GM12801 (cell line): Measurements from ENCODE around the gene FAM20C.

Experiments
- TF ChIP-seq, protein P1 (sequence below): IDR thresholded peaks from one replicate; pipeline ENCODE4 v1.5.1; 2011; ENCODE audit warnings: control low read depth; ENCODE audit not compliant: insufficient read length; ENCODE audit errors: extremely low read depth

FAM20C gene

DNA sequence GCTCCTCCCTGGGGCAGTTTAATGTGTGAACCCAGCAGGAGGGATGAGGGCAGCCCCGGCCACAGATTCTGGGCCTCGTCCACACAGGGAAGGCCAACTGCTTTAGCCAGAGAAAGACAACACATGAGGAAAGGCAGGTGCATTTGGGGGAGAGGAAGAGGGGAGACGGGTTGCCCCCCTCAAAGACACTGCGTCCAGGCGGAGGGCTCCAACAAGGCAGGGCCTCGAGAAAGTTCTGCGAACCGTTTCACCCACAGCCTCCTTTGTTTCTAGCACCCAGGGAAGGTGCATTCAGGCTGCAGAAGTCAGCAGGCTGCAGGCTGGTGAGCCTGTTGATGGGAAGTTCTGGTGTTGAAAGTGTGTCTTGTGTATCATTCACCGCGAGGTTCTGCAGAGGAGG is 107.7 kb downstream of the FAM20C start:
- TF ChIP-seq, protein P1, sequence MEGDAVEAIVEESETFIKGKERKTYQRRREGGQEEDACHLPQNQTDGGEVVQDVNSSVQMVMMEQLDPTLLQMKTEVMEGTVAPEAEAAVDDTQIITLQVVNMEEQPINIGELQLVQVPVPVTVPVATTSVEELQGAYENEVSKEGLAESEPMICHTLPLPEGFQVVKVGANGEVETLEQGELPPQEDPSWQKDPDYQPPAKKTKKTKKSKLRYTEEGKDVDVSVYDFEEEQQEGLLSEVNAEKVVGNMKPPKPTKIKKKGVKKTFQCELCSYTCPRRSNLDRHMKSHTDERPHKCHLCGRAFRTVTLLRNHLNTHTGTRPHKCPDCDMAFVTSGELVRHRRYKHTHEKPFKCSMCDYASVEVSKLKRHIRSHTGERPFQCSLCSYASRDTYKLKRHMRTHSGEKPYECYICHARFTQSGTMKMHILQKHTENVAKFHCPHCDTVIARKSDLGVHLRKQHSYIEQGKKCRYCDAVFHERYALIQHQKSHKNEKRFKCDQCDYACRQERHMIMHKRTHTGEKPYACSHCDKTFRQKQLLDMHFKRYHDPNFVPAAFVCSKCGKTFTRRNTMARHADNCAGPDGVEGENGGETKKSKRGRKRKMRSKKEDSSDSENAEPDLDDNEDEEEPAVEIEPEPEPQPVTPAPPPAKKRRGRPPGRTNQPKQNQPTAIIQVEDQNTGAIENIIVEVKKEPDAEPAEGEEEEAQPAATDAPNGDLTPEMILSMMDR = no peak

DNA sequence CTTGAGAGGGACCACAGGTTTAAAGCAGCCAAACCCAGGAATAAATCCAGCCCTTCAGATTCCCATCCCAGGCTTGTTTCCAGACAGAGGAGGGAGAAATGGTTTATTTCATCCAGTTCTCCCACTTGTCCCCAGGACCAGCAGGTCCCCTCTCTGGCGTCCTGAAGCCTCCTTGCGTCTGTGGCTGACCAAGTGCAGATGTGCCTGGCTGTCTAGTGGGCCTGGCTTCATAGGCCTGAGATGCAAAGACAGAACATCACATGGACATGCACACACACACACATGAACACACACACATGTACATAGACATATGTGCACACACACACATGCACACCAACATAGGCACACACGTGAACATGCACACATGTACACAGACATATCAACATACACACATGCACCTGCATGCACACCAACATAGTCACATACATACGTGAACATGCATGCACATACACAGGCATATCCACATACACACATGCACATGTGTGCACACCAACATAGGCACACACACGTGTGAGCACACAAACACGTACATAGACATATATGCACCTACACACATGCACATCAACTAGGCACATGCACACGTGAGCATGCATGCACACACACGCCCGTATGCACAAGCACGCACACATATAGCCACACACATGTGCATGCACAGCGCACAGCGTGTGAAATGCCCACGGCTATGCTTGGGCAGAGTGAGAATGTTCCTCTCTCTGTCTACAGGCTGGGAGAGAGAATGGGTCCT is 108.3 kb downstream of the FAM20C start:
- TF ChIP-seq, protein P1 = no peak

DNA sequence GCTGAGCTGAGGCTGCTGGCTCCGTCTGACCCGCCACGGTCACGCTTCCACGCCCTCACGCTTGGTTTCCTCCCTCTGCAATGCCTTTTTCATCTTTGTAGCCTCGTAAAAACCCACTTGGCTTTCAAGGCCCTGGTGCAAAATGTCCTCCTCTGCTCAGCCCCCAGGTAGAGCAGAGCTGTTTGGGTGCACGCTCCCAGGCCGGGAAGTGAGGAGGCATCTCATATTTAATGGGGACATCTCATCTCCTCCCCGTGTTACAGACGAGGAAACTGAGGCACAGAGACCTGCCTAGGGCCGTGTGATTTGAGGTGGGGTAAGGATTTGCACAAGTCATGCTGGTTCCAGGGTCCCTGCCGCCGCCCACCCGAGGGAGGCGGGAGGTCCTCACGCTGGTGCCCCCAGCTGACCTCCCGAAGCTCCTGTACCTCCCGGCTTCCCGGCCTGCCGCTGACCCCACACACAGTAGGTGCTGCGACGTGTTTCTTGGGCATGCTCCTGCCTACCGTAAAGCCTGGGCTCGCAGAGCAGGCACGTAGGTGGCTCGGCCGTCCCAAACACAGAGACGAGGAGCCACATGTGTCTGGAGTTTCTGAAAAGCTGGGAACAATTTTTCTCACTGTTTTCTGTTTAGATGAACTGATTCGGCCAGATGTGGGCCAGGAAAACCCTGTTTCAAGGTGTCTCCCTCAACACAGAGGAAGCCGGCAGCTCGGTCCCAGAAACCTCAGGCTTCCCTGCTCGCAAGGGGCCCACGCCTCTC is 109.1 kb downstream of the FAM20C start:
- TF ChIP-seq, protein P1 = no peak

DNA sequence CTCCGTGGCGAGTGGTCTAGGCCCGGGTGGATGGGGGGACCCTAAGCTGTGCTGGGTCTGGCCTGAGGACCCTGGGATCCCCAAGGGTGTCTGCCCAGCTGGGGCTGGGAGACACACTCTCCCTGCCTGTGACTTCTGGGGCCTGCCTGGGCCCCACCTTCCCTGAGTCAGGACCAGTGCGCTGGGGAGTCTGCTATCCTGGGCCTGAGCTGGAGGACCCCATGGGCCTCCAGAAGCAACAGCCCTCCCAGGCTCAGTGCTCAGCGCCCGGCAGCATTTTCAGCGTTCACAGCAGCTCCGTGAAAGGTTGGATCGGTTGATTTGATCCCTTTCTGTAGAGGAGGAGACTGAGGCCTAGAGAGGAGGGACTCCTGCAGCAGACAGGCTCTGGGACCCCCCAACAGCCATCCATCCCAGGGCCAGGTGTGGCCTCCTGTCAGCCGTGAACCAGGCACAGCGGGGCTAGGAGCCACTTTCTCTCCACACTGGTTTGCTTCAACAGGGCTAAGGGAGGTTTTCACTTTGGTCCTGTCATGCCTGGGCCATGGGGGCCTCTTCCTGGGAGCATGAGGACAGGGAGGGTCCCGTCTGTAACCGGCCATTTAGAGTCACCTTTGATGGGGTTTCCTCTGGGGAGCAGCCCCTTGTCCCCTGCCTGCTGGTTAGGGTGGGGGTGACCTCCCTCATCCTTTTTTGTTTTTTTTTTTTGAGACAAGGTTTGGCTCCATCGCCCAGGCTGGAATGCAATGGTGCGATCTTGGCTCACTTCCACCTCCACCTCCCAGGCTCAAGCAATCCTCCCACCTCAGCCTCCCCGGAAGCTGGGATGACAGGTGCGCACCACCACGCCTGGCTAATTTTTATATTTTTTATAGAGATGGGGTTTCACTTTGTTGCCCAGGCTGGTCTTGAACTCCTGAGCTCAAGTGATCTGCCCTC is 110.0 kb downstream of the FAM20C start:
- TF ChIP-seq, protein P1 = no peak

DNA sequence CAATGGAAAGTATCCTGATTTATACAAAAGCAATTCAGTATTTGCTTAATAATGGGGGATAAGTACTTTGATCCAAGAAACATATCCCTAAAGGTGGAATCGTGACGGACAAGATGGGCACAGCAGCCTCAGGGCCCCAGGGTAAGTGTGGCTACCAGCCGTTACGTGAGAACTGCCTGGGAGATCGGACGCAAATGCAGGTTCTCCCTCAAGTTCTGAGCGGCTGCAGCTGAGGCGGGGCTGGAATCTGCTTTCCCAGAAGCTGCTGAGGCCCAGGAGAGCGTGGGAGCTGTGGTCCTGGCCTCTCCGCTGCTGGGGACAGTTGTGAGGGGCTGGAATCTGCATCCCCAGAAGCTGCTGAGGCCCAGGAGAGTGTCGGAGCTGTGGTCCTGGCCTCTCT is 111.1 kb downstream of the FAM20C start:
- TF ChIP-seq, protein P1 = no peak

DNA sequence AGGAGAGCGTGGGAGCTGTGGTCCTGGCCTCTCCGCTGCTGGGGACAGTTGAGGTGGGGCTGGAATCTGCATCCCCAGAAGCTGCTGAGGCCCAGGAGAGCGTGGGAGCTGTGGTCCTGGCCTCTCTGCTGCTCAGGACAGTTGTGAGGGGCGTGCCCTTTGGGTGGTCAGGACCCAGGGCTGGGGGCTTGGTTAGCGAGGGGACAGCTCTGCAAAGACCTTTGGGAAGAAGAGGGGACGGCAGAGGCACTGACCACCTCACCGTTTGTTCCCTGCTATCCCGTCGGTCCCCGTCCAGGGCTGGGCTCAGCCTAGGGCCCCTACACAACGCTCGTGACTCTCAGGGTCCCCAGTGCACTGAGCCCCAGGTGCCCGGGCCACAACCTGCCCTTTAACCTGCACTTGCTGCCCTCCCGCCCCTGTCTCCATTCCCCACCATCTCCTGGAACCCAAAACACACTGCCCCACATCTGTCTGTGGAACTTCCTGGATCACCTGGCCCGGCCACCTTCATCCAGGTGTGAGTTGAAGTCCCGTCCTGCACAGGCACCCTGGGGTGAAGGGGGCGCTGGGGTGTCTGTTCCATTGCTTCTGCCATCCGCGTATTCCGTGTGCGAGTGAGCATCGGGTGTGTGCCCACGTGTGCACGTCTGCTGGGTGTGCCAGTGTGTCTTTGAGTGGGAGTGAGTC is 111.7 kb downstream of the FAM20C start:
- TF ChIP-seq, protein P1 = no peak
